ENCODE results near the gene CHAT.

GRCh38 chr10:49679480-49679893, 65.7 kb downstream of the CHAT start, which contains the start of gene C10orf53:
- no peak for TF ChIP-seq POLR2A (IDR thresholded peaks at IDR 0.05; ENCODE audit: low read depth, low read length)
- no peak for TF ChIP-seq POLR2AphosphoS5 (IDR thresholded peaks at IDR 0.05; ENCODE audit: low read depth, low read length)
- TF ChIP-seq TAF1 (IDR thresholded peaks at IDR 0.05; ENCODE audit: borderline replicate concordance, low read depth, low read length): no peak

Data from GM12892 (cell line).